GM12878 (cell line): ENCODE measurements around the gene GBX1.

ENCODE experiments used
- ASH2L ChIP-seq: fragments of 300-600, 200-600 bp; sonication (generic); IDR thresholded peaks from 2 replicates; pipeline ENCODE4 v1.6.1; 2017; ENCODE audit warnings: low read depth, mild to moderate bottlenecking, borderline replicate concordance
- CEBPZ ChIP-seq: fragments of 150-350 bp; IDR thresholded peaks from 2 replicates; pipeline ENCODE4 v1.6.1; 2016; ENCODE audit warnings: low read depth, low read length
- CTCF ChIP-seq, 3 experiments: IDR thresholded peaks in 2 of 3; conservative IDR thresholded peaks in 1 of 3; 2 replicates each; pipeline ENCODE4 v1.5.1; 2011; ENCODE audit warnings: low read depth in 3 of 3, low read length in 3 of 3, mild to moderate bottlenecking in 3 of 3, control low read depth in 2 of 3, moderate library complexity in 2 of 3, inconsistent platforms in 1 of 3, mixed read lengths in 1 of 3; ENCODE audit not compliant: control insufficient read depth in 2 of 3, insufficient read depth in 1 of 3; ENCODE audit errors: extremely low read depth in 1 of 3
- ESRRA ChIP-seq: IDR thresholded peaks from 2 replicates; pipeline ENCODE4 v1.6.1; 2012; ENCODE audit warnings: mild to moderate bottlenecking, low read length, improper control_type of control experiment
- EZH2 ChIP-seq: IDR thresholded peaks from 2 replicates; pipeline ENCODE4 v1.6.1; 2012; ENCODE audit warnings: low read depth, mild to moderate bottlenecking, control low read depth, inconsistent platforms, low read length, borderline replicate concordance; ENCODE audit not compliant: control insufficient read depth
- HDAC6 ChIP-seq: fragments of 200-600 bp; sonication (generic); IDR thresholded peaks from one replicate; pipeline ENCODE4 v1.8.0; 2017; ENCODE audit warnings: antibody characterized with exemption; ENCODE audit not compliant: unreplicated experiment
- POLR2AphosphoS5 ChIP-seq: IDR thresholded peaks from 2 replicates; pipeline ENCODE4 v1.6.1; 2011; ENCODE audit warnings: mild to moderate bottlenecking, low read length, inconsistent platforms
- ZBTB40 ChIP-seq: fragments of 450-650 bp; IDR thresholded peaks from 2 replicates; pipeline ENCODE4 v1.6.1; 2016; ENCODE audit warnings: mild to moderate bottlenecking, moderate library complexity, borderline replicate concordance
- ZNF274 ChIP-seq: IDR thresholded peaks from one replicate; pipeline ENCODE4 v1.8.0; 2011; ENCODE audit not compliant: insufficient read length, insufficient read depth
- TF ChIP-seq, protein P1 (sequence below): IDR thresholded peaks from 2 replicates; pipeline ENCODE4 v1.6.1; 2011; ENCODE audit warnings: low read depth, low read length, improper control_type of control experiment, borderline replicate concordance
- TF ChIP-seq, protein P2 (sequence below): IDR thresholded peaks from 2 replicates; pipeline ENCODE4 v1.6.1; 2011; ENCODE audit warnings: low read depth, mild to moderate bottlenecking, low read length, moderate library complexity, borderline replicate concordance; ENCODE audit errors: extremely low read depth

DNA sequence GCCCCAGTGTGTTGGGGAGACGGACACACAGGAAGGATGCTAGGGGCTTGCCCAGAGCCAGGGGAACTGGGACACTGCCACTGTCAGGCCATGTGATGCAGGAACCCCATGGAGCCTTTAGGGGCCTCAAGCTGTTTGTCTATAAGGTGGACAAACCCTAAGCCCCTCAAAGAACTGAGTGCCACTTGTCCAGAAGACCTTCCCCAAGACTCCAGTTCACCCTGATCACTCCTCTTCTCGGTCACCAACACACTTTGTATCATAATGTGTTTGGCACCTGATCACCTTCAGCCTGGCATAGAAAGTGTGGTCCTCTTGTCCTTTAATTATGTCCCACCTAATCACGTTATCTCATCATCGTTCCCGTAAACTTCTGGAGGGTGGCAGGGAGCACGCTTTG is 42.1 kb upstream of the GBX1 start:
- TF ChIP-seq, protein P1, sequence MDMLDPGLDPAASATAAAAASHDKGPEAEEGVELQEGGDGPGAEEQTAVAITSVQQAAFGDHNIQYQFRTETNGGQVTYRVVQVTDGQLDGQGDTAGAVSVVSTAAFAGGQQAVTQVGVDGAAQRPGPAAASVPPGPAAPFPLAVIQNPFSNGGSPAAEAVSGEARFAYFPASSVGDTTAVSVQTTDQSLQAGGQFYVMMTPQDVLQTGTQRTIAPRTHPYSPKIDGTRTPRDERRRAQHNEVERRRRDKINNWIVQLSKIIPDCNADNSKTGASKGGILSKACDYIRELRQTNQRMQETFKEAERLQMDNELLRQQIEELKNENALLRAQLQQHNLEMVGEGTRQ, result no peak
- TF ChIP-seq HDAC6 (no peak), ESRRA (no peak), ZNF274 (no peak), EZH2 (no peak), CTCF (IDR thresholded peaks at IDR 0.05 in 2 of 3, conservative IDR thresholded peaks at IDR 0.05 in 1 of 3; ENCODE audit: control insufficient read depth in 2 of 3, extremely low read depth in 1 of 3, insufficient read depth in 1 of 3, low read depth in 3 of 3, low read length in 3 of 3) (no peak), ASH2L (no peak), ZBTB40 (no peak), POLR2AphosphoS5 (no peak), CEBPZ (no peak)
- TF ChIP-seq, protein P2, sequence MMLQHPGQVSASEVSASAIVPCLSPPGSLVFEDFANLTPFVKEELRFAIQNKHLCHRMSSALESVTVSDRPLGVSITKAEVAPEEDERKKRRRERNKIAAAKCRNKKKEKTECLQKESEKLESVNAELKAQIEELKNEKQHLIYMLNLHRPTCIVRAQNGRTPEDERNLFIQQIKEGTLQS, result no peak
